ENCODE data around the gene UNC5B. TPM values are rescaled to one million over a fixed set of nuclear protein-coding genes. Genes with fewer than 3 reads are reported as not detected.

The UNC5B gene
- total and polyA plus RNA-seq, 10 donors, result 0.74 to 21.1 (median 11.3) TPM

Other genes starting within 250 kb of the UNC5B start
- gene SLC29A3, start 106.7 kb downstream of the UNC5B start, total RNA-seq, result 10 to 100 TPM in 3 of 7 donors, 1 to 10 TPM in 4; 7.5 to 15.6 (median 9.3) TPM
- gene SLC29A3, start 106.7 kb downstream of the UNC5B start, polyA plus RNA-seq, result 1 to 10 TPM; 3.3 to 7.7 (median 4.8) TPM
- gene CDH23, start 184.3 kb downstream of the UNC5B start, total RNA-seq, result 10 to 100 TPM in 5 of 7 donors, 1 to 10 TPM in 2; 8.4 to 19.9 (median 12.8) TPM
- 1 to 10 TPM; 2.0 to 4.8 (median 3.3) TPM for gene CDH23, start 184.3 kb downstream of the UNC5B start, polyA plus RNA-seq